PFSK-1 (cell line): ENCODE measurements around the gene IGSF21.

ENCODE experiments used
- POLR2AphosphoS5 ChIP-seq: IDR thresholded peaks from 2 replicates; pipeline ENCODE4 v1.6.1; 2012; ENCODE audit warnings: low read depth, mild to moderate bottlenecking, control low read depth, low read length, moderate library complexity
- SIN3A ChIP-seq: IDR thresholded peaks from 2 replicates; pipeline ENCODE4 v1.6.1; 2012; ENCODE audit warnings: mild to moderate bottlenecking, low read length, moderate library complexity, borderline replicate concordance; ENCODE audit not compliant: insufficient read depth
- TAF1 ChIP-seq: IDR thresholded peaks from 2 replicates; pipeline ENCODE4 v1.6.1; 2012; ENCODE audit warnings: low read length, control low read depth, borderline replicate concordance; ENCODE audit not compliant: insufficient read depth

DNA sequence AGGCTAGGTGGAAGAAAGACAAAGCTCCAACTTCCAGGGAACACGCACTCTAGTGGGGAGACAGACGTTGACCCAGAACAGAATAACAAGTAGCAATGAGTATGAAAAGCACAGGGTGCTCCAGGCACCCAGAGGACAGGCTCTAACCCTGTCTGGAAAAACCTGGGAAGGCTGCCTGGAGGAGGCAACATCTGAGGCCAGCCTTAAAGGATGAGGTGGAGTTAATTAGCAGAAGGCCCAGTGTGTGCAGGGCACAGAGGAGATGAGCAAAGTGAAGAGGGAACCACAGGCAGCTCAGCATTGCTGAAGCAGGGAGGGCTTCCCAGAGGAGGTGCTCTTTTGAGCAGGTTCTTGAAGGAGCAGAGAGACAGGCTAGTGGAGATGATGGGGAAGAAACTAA lies 246.4 kb downstream of the IGSF21 start:
- no peak for TF ChIP-seq SIN3A
- no peak for TF ChIP-seq POLR2AphosphoS5
- no peak for TF ChIP-seq TAF1
